ENCODE results near the gene DYNC1I1. TPM values are rescaled to one million over a fixed set of nuclear protein-coding genes. Genes with fewer than 3 reads are reported as not detected.

DYNC1I1 gene
- total and polyA plus RNA-seq, 2 of the 4 experiments (the other 2 are of a cell fraction): under 0.01 to 0.15 TPM

GRCh38 chr7:95950698-95951097, 178.3 kb downstream of the DYNC1I1 start:
- no peak overlapping the region for H2BK5ac ChIP-seq (ENCODE audit: low read depth, low read length, poor library complexity, severe bottlenecking)
- no peaks in the 10 kb centered on the region for H4K20me1 ChIP-seq (ENCODE audit: insufficient read depth, low read length)
- H3K18ac ChIP-seq (ENCODE audit: low read depth, low read length): no peak overlapping the region
- H4K91ac ChIP-seq (ENCODE audit: insufficient read depth, low read depth, low read length): no peak overlapping the region
- H2AFZ ChIP-seq (replicated peaks; ENCODE audit: low read length, poor library complexity): no peak overlapping the region
- BruUV-seq (replicated peaks): no TSS peak
- no peaks in the 10 kb centered on the region for H3K4me1 ChIP-seq (ENCODE audit: control insufficient read depth, insufficient read depth, low read length)
- no peak overlapping the region for H2BK20ac ChIP-seq (ENCODE audit: low read depth, low read length)
- no peaks in the 10 kb centered on the region for H3K36me3 ChIP-seq (ENCODE audit: control insufficient read depth, insufficient read depth, low read length)
- no peak overlapping the region for H4K5ac ChIP-seq (ENCODE audit: low read depth, low read length)
- no peak overlapping the region for H3K9ac ChIP-seq (ENCODE audit: low read depth, low read length)
- POLR2A ChIA-PET (ENCODE audit: unreplicated experiment): no interaction called here
- H3K56ac ChIP-seq (ENCODE audit: extremely low read depth, insufficient read depth, low read length): no peak overlapping the region
- H2BK120ac ChIP-seq (ENCODE audit: low read depth, low read length): no peak overlapping the region
- TF ChIP-seq SMC3 (IDR thresholded peaks at IDR 0.05; ENCODE audit: low read depth, low read length): no peak
- TF ChIP-seq FOS (IDR thresholded peaks at IDR 0.05; ENCODE audit: low read depth, low read length): no peak
- TF ChIP-seq MXI1 (IDR thresholded peaks at IDR 0.05; ENCODE audit: borderline replicate concordance, low read depth, low read length): no peak
- no peak for TF ChIP-seq CEBPB (IDR thresholded peaks at IDR 0.05; ENCODE audit: low read depth, low read length)
- TF ChIP-seq CHD1 (IDR thresholded peaks at IDR 0.05; ENCODE audit: low read depth, low read length): no peak
- no peak for TF ChIP-seq BHLHE40 (IDR thresholded peaks at IDR 0.05; ENCODE audit: low read depth, low read length)
- TF ChIP-seq MAFK (IDR thresholded peaks at IDR 0.05; ENCODE audit: low read depth, low read length): no peak
- no peak for TF ChIP-seq MAZ (IDR thresholded peaks at IDR 0.05; ENCODE audit: borderline replicate concordance, low read depth, low read length)
- no peak for TF ChIP-seq USF2 (IDR thresholded peaks at IDR 0.05; ENCODE audit: low read depth, low read length)
- no peak for TF ChIP-seq CTCF (conservative IDR thresholded peaks at IDR 0.05; ENCODE audit: low read depth, low read length)
- TF ChIP-seq RCOR1 (IDR thresholded peaks at IDR 0.05; ENCODE audit: insufficient replicate concordance, low read length): no peak
- TF ChIP-seq RFX5 (IDR thresholded peaks at IDR 0.05; ENCODE audit: low read depth, low read length): no peak
- TF ChIP-seq ELK1 (IDR thresholded peaks at IDR 0.05; ENCODE audit: borderline replicate concordance, low read depth, low read length): no peak
- no peak for TF ChIP-seq NFE2L2 (IDR thresholded peaks at IDR 0.05; ENCODE audit: low read depth, low read length)
- no CpG with 5 or more reads among the region's 1 CpG for WGBS, 2 experiments (ENCODE audit: extremely low coverage in 2 of 2, insufficient read length in 1 of 2)
- CTCF ChIA-PET: no interaction called here
- H3K9me1 ChIP-seq (ENCODE audit: insufficient read depth, low read length): no peaks in the 10 kb centered on the region
- no peaks in the 10 kb centered on the region for H3K27me3 ChIP-seq (ENCODE audit: control insufficient read depth, insufficient read depth, low read length)
- intact Hi-C loops (cut with micrococcal nuclease): no loop called here
- H3K79me1 ChIP-seq (ENCODE audit: low read depth in 1 of 2, low read length in 2 of 2): no peaks in the 10 kb centered on the region
- no peak overlapping the region for H3K4me2 ChIP-seq (ENCODE audit: low read depth, low read length)
- no peak overlapping the region for H2AK5ac ChIP-seq (ENCODE audit: low read depth, low read length)
- dilution Hi-C loops (cut with HindIII; ENCODE audit: low sequenced_read_pairs, unreplicated experiment): no loop called here
- H3K27ac ChIP-seq (ENCODE audit: insufficient read depth, low read length): no peak overlapping the region
- H2BK15ac ChIP-seq (ENCODE audit: low read depth, low read length): no peak overlapping the region
- no peak overlapping the region for H3K14ac ChIP-seq (replicated peaks; ENCODE audit: low read depth, low read length)
- in situ Hi-C loops (cut with MboI; ENCODE audit: low sequenced_read_pairs): no loop called here
- H3K4me3 ChIP-seq (ENCODE audit: insufficient read depth, low read depth, low read length): no peak overlapping the region
- H3K23ac ChIP-seq (ENCODE audit: low read depth, low read length): no peak overlapping the region
- no peak overlapping the region for H3K4ac ChIP-seq (ENCODE audit: low read depth, low read length)
- DNase-seq (no peak), ATAC-seq (ENCODE audit: low read depth) (no peak)
- H2AK9ac ChIP-seq (replicated peaks; ENCODE audit: low read depth, low read length, poor library complexity): no peak overlapping the region
- H4K8ac ChIP-seq (ENCODE audit: low read depth in 2 of 2, low read length in 2 of 2): no peak overlapping the region
- no peaks in the 10 kb centered on the region for H3K9me3 ChIP-seq (ENCODE audit: control insufficient read depth, insufficient read depth, low read length)
